WTC11 (cell line): ENCODE measurements around the gene GSX2. TPM values are rescaled to one million over a fixed set of nuclear protein-coding genes. Genes with fewer than 3 reads are reported as not detected.

Experiments used
- ATAC-seq: fragments of 200-7000 bp; cut with Tn5 transposase; 2 replicates; pipeline ENCODE4 v1.10.0; 2021; ENCODE audit warnings: mild to moderate bottlenecking, moderate library complexity
- CTCF ChIA-PET: fragments of 300-600 bp; sonication (Branson Sonifier 250); formaldehyde crosslinking; loops from one replicate; lab custom pipeline; 2021; ENCODE audit warnings: antibody characterized with exemption; lab: Charles Lee
- POLR2A ChIA-PET: fragments of 350-600 bp; sonication (Branson Sonifier 250); formaldehyde crosslinking; loops from one replicate; lab custom pipeline; 2021; ENCODE audit warnings: antibody characterized with exemption; lab: Charles Lee
- DNase-seq: peaks from one replicate; pipeline ENCODE4 v3.0.0; 2021; ENCODE audit warnings: low spot score
- H3K27ac Mint-ChIP-seq: 2 replicates; pipeline ENCODE4 v1.8.0; 2021; ENCODE audit warnings: mixed read lengths
- H3K27me3 Mint-ChIP-seq: 2 replicates; pipeline ENCODE4 v1.8.0; 2021; ENCODE audit warnings: low read depth, mild to moderate bottlenecking, moderate library complexity, mixed read lengths
- H3K36me3 Mint-ChIP-seq: 2 replicates; pipeline ENCODE4 v1.8.0; 2021; ENCODE audit warnings: mixed read lengths
- H3K4me1 Mint-ChIP-seq: 2 replicates; pipeline ENCODE4 v1.8.0; 2022; ENCODE audit warnings: mixed read lengths
- H3K4me3 Mint-ChIP-seq: 2 replicates; pipeline ENCODE4 v1.8.0; 2021; ENCODE audit warnings: mild to moderate bottlenecking, moderate library complexity, mixed read lengths
- H3K9me3 Mint-ChIP-seq: 2 replicates; pipeline ENCODE4 v1.8.0; 2021; ENCODE audit warnings: mixed read lengths
- ATF6 ChIP-seq: sonication (generic); formaldehyde crosslinking; IDR thresholded peaks from 2 replicates; pipeline ENCODE4 v1.8.1; 2023; ENCODE audit warnings: mild to moderate bottlenecking, missing genetic modification reagents
- CREM ChIP-seq: sonication (generic); formaldehyde crosslinking; IDR thresholded peaks from 2 replicates; pipeline ENCODE4 v1.8.1; 2022; ENCODE audit warnings: mild to moderate bottlenecking, missing genetic modification reagents, moderate library complexity
- E2F1 ChIP-seq: sonication (generic); formaldehyde crosslinking; IDR thresholded peaks from 2 replicates; pipeline ENCODE4 v1.8.0; 2022; ENCODE audit warnings: mild to moderate bottlenecking, missing genetic modification reagents
- EMX1 ChIP-seq: fragments of 250-450 bp; sonication (Bioruptor Pico); IDR thresholded peaks from 2 replicates; pipeline ENCODE4 v1.8.0; 2021; ENCODE audit warnings: mild to moderate bottlenecking
- FOXP1 ChIP-seq: sonication (generic); formaldehyde crosslinking; IDR thresholded peaks from 2 replicates; pipeline ENCODE4 v1.8.0; 2022; ENCODE audit warnings: missing genetic modification reagents, mild to moderate bottlenecking, moderate library complexity, borderline replicate concordance
- FOXP4 ChIP-seq: sonication (generic); formaldehyde crosslinking; IDR thresholded peaks from 2 replicates; pipeline ENCODE4 v1.8.0; 2022; ENCODE audit warnings: mild to moderate bottlenecking, missing genetic modification reagents
- MLX ChIP-seq: sonication (generic); formaldehyde crosslinking; IDR thresholded peaks from 2 replicates; pipeline ENCODE4 v1.8.1; 2023; ENCODE audit warnings: mild to moderate bottlenecking, missing genetic modification reagents, moderate library complexity
- MYBL2 ChIP-seq: sonication (generic); formaldehyde crosslinking; IDR thresholded peaks from 2 replicates; pipeline ENCODE4 v1.8.1; 2023; ENCODE audit warnings: mild to moderate bottlenecking, moderate library complexity, missing genetic modification reagents
- NR1H2 ChIP-seq: sonication (generic); formaldehyde crosslinking; IDR thresholded peaks from 2 replicates; pipeline ENCODE4 v1.9.0; 2021; ENCODE audit warnings: mild to moderate bottlenecking, moderate library complexity, missing genetic modification reagents
- PRRX2 ChIP-seq: fragments of 250-450 bp; sonication (Bioruptor Pico); IDR thresholded peaks from 2 replicates; pipeline ENCODE4 v1.8.0; 2021; ENCODE audit warnings: mild to moderate bottlenecking
- RORB ChIP-seq: fragments of 250-450 bp; sonication (Bioruptor Pico); IDR thresholded peaks from 2 replicates; pipeline ENCODE4 v1.9.0; 2021; ENCODE audit warnings: mild to moderate bottlenecking
- SP1 ChIP-seq: sonication (generic); formaldehyde crosslinking; conservative IDR thresholded peaks from 2 replicates; pipeline ENCODE4 v1.8.1; 2022; ENCODE audit warnings: missing genetic modification reagents
- TCF7 ChIP-seq: sonication (generic); formaldehyde crosslinking; IDR thresholded peaks from 2 replicates; pipeline ENCODE4 v1.8.0; 2022; ENCODE audit warnings: mild to moderate bottlenecking, low read depth, missing genetic modification reagents, moderate library complexity
- TP53 ChIP-seq: sonication (generic); formaldehyde crosslinking; IDR thresholded peaks from 2 replicates; pipeline ENCODE4 v1.8.1; 2023; ENCODE audit warnings: mild to moderate bottlenecking, missing genetic modification reagents
- USF2 ChIP-seq: sonication (generic); formaldehyde crosslinking; IDR thresholded peaks from 2 replicates; pipeline ENCODE4 v1.8.1; 2023; ENCODE audit warnings: mild to moderate bottlenecking, missing genetic modification reagents, moderate library complexity
- ZNF138 ChIP-seq: sonication (generic); formaldehyde crosslinking; conservative IDR thresholded peaks from 2 replicates; pipeline ENCODE4 v1.8.1; 2022; ENCODE audit warnings: mild to moderate bottlenecking, moderate library complexity, missing genetic modification reagents
- ZNF232 ChIP-seq: sonication (generic); formaldehyde crosslinking; IDR thresholded peaks from 2 replicates; pipeline ENCODE4 v1.8.0; 2022; ENCODE audit warnings: mild to moderate bottlenecking, missing genetic modification reagents
- ZNF281 ChIP-seq: sonication (generic); formaldehyde crosslinking; IDR thresholded peaks from 2 replicates; pipeline ENCODE4 v1.8.0; 2023; ENCODE audit warnings: mild to moderate bottlenecking, missing genetic modification reagents
- ZNF396 ChIP-seq: fragments of 250-450 bp; sonication (Bioruptor Pico); IDR thresholded peaks from 2 replicates; pipeline ENCODE4 v1.8.0; 2021; ENCODE audit warnings: mild to moderate bottlenecking, moderate library complexity, borderline replicate concordance
- ZNF416 ChIP-seq: fragments of 250-450 bp; sonication (Bioruptor Pico); IDR thresholded peaks from 2 replicates; pipeline ENCODE4 v1.9.0; 2021; ENCODE audit warnings: mild to moderate bottlenecking, inconsistent platforms
- ZNF423 ChIP-seq: fragments of 250-450 bp; sonication (Bioruptor Pico); IDR thresholded peaks from 2 replicates; pipeline ENCODE4 v2.1.2; 2022; ENCODE audit warnings: mild to moderate bottlenecking, moderate library complexity
- total RNA-seq: library from RNA; stranded (reverse); gene quantifications from 3 replicates; pipeline ENCODE4 v1.2.3, GENCODE V29; 2021
- TF ChIP-seq, protein P1 (sequence below): fragments of 250-450 bp; sonication (Bioruptor Pico); conservative IDR thresholded peaks from 2 replicates; pipeline ENCODE4 v1.9.0; 2021; ENCODE audit warnings: mild to moderate bottlenecking

The GSX2 gene
- total RNA-seq, 1 experiment from 2014 or later = not detected

DNA sequence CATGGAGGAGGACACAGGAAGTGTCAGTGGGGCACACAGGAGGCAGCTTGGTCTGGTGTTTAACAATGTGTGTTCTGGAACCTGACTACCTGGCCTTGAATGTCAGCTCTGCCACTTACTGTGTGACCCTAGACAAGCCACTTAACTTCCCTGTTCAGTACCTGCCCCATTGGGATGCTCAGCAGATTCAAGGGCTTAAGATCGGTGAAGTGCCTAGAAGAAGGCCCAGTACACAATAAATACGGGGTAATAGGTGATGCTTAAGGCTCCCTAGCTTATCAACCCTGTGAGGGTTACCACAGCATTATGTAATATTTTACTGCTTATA lies 33.9 kb upstream of the GSX2 start (continued):
- TF ChIP-seq ATF6 (CRISPR knock-in tag) = no peak

DNA sequence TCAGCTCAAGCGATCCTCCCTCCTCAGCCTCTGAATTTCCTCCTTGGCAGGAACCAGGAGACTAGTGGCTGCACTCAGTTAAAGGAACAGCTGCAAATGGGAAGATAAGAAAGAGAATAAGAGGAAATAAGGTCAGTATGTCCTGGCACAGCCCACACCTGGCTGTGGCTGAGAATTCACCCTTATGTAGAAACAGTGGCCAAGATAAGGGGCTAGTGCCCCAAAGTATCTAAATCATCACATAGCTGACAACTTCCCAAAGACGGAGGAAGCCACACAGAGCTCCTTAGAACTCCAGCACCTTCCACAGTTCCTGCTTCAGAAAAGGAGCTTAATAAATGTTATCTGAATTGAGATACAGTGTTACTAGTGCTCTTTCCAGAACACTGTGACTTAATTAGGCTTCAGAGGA lies 33.2 kb upstream of the GSX2 start:
- ChIA-PET CTCF (no interaction called here), POLR2A (interaction anchor here (0.6 to 0.8 kb wide), 2 partner anchors 193 to 883 kb away, joined by 3 read pairs; no protein-coding TSS in a partner anchor)
- peaks cover 7% of the 10 kb centered on the region; the same call in 1 of the 2 replicates for H3K27me3 Mint-ChIP-seq
- no peaks in the 10 kb centered on the region for H3K9me3 Mint-ChIP-seq
- DNase-seq = no peak
- no peak overlapping the region for H3K4me3 Mint-ChIP-seq
- H3K36me3 Mint-ChIP-seq = no peaks in the 10 kb centered on the region
- H3K27ac Mint-ChIP-seq = no peak overlapping the region
- TF ChIP-seq USF2 (CRISPR knock-in tag) = no peak
- no peak for TF ChIP-seq SP1 (CRISPR knock-in tag)
- TF ChIP-seq E2F1 (CRISPR knock-in tag) = no peak
- TF ChIP-seq, protein P1, sequence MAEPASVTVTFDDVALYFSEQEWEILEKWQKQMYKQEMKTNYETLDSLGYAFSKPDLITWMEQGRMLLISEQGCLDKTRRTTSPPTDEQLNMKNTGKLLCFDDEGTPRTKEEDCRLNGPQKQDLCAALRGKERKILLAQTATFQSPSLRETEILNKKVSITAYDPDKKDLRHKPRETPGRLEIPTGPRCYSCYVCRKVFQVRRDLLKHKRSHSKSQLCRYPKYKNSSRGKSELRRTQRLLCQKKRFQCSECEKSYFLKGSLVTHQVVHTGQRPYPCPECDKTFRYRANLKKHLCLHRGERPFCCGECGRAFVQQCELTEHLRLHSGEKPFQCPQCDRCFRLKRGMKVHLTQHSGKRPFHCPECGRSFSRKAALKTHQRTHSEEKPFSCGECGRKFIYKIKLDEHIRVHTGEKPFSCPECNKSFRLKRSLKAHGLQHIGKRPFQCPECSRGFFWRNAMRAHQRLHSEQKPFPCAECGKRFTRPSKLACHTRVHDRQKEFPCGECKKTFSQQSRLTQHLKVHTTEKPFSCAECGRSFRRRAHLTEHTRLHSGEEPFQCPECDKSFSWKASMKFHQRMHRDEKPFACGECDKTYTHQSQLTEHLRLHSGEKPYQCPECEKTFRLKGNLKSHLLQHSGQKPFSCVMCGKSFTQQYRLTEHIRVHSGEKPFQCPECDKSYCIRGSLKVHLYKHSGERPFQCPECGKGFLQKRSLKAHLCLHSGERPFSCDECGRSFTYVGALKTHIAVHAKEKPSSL (CRISPR knock-in tag) = no peak
- TF ChIP-seq FOXP1 (CRISPR knock-in tag) = no peak
- TF ChIP-seq NR1H2 (CRISPR knock-in tag) = no peak
- TF ChIP-seq PRRX2 (CRISPR knock-in tag) = no peak
- no peak for TF ChIP-seq FOXP4
- no peak for TF ChIP-seq ZNF232 (CRISPR knock-in tag)
- no peak for TF ChIP-seq ZNF423 (CRISPR knock-in tag)
- no peak for TF ChIP-seq ZNF396 (CRISPR knock-in tag)
- TF ChIP-seq ZNF416 (CRISPR knock-in tag) = no peak
- TF ChIP-seq MLX (CRISPR knock-in tag) = no peak
- no peak for ATAC-seq
- H3K4me1 Mint-ChIP-seq = peaks cover 31% of the 10 kb centered on the region

- peaks cover 28% of the 10 kb centered on the region for H3K4me1 Mint-ChIP-seq
- DNase-seq = no peak
- ChIA-PET POLR2A (interaction anchor here (0.6 to 0.8 kb wide), 2 partner anchors 193 to 883 kb away, joined by 3 read pairs; no protein-coding TSS in a partner anchor), CTCF (no interaction called here)
- ATAC-seq = no peak
- H3K36me3 Mint-ChIP-seq = no peaks in the 10 kb centered on the region
- no peak overlapping the region for H3K4me3 Mint-ChIP-seq
- TF ChIP-seq CREM (CRISPR knock-in tag) (no peak), RORB (no peak), MYBL2 (CRISPR knock-in tag) (no peak), TCF7 (no peak), ZNF281 (CRISPR knock-in tag) (no peak), EMX1 (CRISPR knock-in tag) (no peak), ZNF138 (CRISPR knock-in tag) (no peak), TP53 (CRISPR knock-in tag) (no peak)
- no peaks in the 10 kb centered on the region for H3K9me3 Mint-ChIP-seq
- peaks cover 7% of the 10 kb centered on the region; the same call in 1 of the 2 replicates for H3K27me3 Mint-ChIP-seq
- H3K27ac Mint-ChIP-seq = no peak overlapping the region
Measured at GRCh38 chr4:54067166-54067565, 32.8 kb upstream of the GSX2 start.
